GM19438 (cell line): Measurements from ENCODE around the gene CTCF.

Experiments used
- ATAC-seq: cut with Tn5 transposase; IDR thresholded peaks from one replicate; pipeline ENCODE4 v1.9.1; 2021; ENCODE audit warnings: low read depth; ENCODE audit not compliant: unreplicated experiment

CTCF gene

GRCh38 chr16:67548265-67549126 is 13.8 kb upstream of the CTCF start:
- ATAC-seq, result no peak

GRCh38 chr16:67549240-67549639 is 13.1 kb upstream of the CTCF start:
- ATAC-seq, result no peak

- ATAC-seq, result no peak
These were observed 12.4 kb upstream of the CTCF start for GRCh38 chr16:67549936-67550335.

GRCh38 chr16:67551091-67551490 is 11.2 kb upstream of the CTCF start:
- ATAC-seq, result no peak

DNA sequence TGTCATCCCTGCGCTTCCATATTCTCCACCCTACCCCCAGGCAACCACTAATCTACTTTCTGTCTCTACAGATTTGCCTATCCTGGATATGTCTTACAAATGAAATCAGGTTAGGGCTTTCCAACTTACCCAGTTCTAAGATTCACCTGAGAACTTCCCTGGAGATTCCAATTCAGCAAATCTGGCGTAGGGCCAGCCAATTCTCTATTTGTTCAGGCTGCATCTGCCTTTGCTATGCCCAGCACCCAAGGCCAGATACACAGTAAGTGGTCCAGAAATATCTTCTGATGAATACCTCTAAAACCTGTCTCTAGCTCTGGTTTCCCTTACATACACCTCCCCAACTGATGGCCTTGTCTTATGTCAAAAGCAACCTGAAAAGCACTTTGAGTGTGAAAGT is 10.4 kb upstream of the CTCF start:
- no peak for ATAC-seq

DNA sequence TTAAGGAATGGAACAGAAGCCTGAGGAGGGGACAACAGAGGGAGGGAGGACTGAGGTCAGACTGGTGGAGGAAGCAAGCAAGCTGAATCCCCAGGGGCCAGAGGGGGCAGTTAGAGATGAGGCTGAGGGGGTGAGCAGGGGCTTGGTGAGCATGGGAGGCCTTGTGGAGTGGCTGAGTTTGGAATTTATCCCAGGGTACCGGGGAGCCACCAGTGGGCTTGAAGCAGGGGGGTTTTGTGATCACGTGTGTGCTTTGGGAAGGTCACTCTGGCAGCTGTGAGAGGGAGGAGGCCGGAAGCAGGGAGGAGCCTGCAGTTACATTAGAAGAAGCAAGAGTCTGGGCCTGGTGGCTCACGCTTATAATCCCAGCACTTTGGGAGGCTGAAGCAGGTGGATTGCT is 9.8 kb upstream of the CTCF start:
- no peak for ATAC-seq

DNA sequence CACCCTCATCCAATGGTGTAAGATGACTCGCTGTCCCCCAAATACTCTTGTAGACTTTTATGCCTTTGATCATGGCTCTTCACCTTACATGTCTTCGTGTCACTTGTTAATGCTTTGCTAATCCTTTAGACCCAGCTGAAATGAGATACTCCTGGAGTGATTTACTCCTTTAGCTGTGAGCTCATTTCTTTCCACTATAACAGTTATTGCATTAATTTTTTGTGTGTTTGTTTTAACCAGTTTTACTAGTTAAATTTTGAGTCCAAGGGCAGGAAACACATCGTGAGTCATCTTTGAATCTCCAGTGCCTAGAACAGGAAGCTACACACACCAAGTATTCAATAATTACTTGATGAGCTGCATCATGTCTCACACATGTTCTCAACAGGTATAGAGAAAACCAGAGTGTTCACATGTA is 6.5 kb upstream of the CTCF start:
- no peak for ATAC-seq

- ATAC-seq, result no peak
These were observed 3.5 kb upstream of the CTCF start for GRCh38 chr16:67558859-67559258.

DNA sequence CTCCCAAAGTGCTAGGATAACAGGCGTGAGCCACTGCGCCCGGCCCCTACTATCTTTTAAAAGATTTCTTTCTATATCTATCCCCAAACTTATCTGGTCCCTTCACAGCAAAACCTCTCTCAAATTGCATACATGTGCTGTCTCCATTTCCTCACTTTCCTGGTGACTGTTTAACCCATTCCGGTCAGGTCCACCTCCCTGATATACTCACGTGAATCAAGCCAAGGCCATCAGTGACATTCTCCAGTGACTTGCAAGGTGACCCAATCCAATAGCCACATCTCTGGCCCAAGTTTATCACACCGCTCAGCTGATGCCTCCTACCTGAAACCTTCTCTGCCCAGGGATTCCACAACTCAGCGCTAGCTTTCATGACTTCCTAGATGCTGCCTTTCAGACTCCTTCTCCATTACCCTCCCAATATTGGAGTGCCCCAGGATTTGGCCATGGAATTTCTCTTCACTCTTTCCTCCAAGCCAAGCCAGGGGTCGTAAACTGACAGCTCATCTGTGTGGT is 1.4 kb upstream of the CTCF start:
- ATAC-seq, result no peak

DNA sequence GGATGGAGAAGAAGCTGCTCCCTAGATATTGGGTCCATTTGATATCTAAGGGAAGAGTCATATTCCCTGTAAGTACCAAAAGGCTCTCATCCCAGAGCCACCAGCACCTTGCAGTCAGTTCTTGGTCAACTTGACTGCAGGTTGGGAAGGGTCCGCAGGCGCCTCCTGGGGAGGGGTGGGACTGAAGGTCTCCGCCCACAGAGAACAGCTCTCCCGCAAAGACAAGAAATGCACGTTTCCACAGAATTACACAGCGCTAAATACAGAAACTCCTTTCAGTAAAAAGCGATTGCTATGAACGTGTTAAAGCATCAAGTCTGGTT is 864 bp upstream of the CTCF start:
- ATAC-seq, result no peak

- peak; percentile 71 for ATAC-seq
These were observed 351 bp upstream of the CTCF start for GRCh38 chr16:67561824-67562525.

GRCh38 chr16:67562918-67563707 is 787 bp downstream of the CTCF start:
- ATAC-seq, result peak; percentile 3

DNA sequence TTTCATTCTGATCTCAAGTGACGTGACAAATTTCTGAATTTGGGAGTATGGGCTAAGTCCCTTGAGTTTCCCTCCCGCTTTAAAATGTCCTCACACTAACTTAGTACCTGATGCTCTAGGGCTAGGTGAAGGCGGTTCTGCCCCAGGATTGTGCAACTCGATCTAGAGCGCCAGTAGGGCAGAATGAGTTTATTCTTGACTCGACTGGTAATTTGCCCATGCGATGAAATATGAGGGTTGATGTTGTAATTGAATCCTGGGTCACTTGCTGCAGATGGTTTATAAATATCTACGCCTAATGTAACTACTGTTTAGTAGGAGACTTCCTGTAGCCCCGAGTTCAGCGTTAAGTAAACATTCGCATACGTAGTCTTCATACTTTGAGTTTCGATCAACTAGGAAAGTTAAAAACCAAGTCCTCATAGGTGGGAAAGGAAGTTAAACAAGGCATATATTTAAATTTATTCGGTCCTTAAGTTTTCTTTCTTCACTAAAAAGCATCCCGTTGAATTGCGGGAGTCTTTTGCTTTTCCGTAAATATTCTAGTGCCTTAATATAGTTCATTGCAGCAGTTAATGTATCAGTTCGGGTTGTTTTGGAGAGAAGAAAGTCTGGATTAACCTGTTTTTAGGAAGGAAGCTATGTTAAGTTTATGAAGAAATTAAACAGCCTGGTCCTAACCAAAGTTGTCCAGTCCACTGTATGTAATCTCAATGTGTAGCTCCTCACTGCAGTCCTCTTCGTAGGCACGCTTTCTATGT is 1.6 kb downstream of the CTCF start:
- ATAC-seq, result no peak

DNA sequence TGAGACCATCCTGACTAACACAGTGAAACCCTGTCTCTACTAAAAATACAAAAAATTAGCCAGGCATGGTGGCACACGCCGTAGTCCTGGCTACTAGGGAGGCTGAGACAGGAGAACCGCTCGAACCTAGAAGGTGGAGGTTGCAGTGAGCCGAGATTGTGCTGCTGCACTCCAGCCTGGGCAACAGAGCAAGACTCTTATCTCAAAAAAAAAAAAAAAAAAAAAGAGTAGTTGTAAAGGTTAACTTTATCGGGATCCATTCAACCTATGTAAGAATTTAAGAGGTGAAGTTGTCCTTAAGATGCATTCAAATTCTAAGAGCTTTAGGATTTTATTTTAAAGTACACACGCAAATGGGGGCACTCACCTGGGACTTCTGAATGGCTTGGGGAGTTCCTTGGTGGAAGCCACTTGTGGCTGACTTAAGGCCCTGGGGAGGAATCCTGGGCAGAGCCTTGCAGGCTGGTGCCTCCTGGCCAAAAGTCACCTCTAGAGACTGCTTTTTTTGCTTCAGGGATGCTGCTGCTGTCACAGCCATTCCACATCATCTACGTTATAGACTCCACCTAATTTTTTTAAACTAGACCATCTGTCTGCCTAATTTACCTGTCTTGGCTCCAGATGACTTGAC is 3.3 kb downstream of the CTCF start:
- ATAC-seq, result no peak

GRCh38 chr16:67571464-67571863 is 9.1 kb downstream of the CTCF start:
- no peak for ATAC-seq

- no peak for ATAC-seq
These were observed 9.7 kb downstream of the CTCF start for GRCh38 chr16:67571981-67572431.

DNA sequence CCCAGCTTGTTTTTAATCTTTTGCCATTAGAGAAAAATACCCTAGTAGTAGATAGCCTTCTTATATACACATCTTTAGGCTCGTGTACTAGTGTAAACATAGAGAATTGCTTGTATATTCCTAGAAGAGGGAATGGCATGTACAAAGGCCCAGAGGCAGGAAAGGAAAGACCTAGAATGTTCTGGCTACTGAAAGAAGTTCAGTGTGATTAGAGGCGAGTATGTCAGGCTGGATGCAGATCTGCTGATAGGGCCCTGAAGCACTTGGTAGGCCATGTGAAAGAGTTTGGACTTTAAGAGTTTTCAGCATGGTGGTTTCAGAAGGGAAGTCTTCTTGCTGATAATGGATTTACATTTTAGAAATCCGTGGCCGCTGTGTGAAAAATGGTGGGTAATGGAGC is 17.4 kb downstream of the CTCF start:
- ATAC-seq, result no peak

DNA sequence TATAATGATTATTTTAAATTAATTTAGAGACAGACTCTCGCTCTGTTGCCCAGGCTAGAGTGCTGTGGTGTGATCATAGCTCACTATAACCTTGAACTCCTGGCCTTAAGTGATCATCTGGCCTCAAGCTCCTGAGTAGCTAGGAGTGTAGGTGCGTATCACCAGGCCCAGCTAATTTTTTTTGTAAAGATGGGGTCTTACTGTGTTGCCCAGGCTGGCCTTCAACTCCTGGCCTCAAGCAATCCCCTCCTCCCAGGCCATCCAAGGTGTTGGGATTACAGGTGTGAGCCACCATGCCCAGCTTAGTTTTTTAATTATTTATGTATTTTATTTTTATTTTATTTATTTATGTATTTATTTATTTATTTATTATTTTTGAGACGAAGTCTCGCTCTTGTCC is 17.9 kb downstream of the CTCF start:
- no peak for ATAC-seq

- ATAC-seq, result no peak
These were observed 31.0 kb downstream of the CTCF start for GRCh38 chr16:67593288-67593687.

DNA sequence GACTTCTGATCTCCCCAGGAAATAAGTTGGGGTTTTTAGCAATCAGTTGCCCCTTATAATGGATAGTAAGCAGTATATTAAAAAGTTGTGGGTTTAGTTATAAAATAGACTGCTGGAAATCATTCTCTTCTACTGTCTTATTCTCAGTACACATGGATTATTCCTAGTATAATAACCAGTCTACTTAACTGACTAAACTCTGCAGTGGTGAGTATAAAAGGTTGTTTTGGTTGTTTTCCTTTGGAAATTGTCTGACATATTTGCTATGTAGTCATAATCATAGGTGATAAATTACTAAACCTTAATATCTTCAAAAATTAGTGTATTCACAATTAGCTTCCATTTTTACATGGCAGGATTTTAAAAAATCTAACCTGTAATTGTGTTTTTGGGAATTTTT is 31.4 kb downstream of the CTCF start:
- ATAC-seq, result no peak
